B cell (primary cell): ENCODE measurements around the gene IRF1. TPM values are rescaled to one million over a fixed set of nuclear protein-coding genes. Genes with fewer than 3 reads are reported as not detected.

Experiments used
- ATAC-seq: fragments of 200-7000 bp; cut with Tn5 transposase; one replicate; pipeline ENCODE4 v1.10.0; 2021; ENCODE audit warnings: low read depth, mild to moderate bottlenecking, moderate number of reproducible peaks, moderate library complexity
- CTCF ChIA-PET: fragments of 350-600 bp; sonication (Branson Sonifier 250); formaldehyde crosslinking; loops from one replicate; lab custom pipeline; 2021; ENCODE audit warnings: antibody characterized with exemption, inconsistent platforms; lab: Charles Lee
- POLR2A ChIA-PET: fragments of 350-600 bp; sonication (Branson Sonifier 250); formaldehyde crosslinking; loops from one replicate; lab custom pipeline; 2021; ENCODE audit warnings: antibody characterized with exemption; lab: Charles Lee
- DNase-seq: peaks from one replicate; pipeline ENCODE4 v3.0.0; 2013
- H2AFZ ChIP-seq: 2 replicates; pipeline ENCODE4 v1.6.1; 2012; ENCODE audit warnings: mild to moderate bottlenecking, low read depth, low read length; ENCODE audit not compliant: insufficient read depth, poor library complexity, severe bottlenecking
- H3K27ac ChIP-seq, 2 donors: 1 replicate in 1 of 2; 2 replicates in 1 of 2; pipeline ENCODE4 v1.5.1; 2012 to 2013; ENCODE audit warnings: low read length in 2 of 2, mild to moderate bottlenecking in 2 of 2, moderate library complexity in 1 of 2
- H3K27me3 ChIP-seq, 4 experiments: fragments of 200-600 bp in 1 of 4; sonication (generic) in 1 of 4; replicated peaks in 1 of 4; 1 replicate in 2 of 4; 2 replicates in 2 of 4; pipeline versions ENCODE4 v1.6.1 to v1.7.0; 2013 to 2016; ENCODE audit warnings: low read length in 3 of 4, mild to moderate bottlenecking in 2 of 4, mixed read lengths in 1 of 4, moderate library complexity in 1 of 4; ENCODE audit not compliant: insufficient read depth in 4 of 4, control insufficient read depth in 3 of 4; ENCODE audit errors: control extremely low read depth in 1 of 4
- H3K36me3 ChIP-seq, 2 experiments: replicated peaks in 1 of 2; 1 replicate in 1 of 2; 2 replicates in 1 of 2; pipeline versions ENCODE4 v1.6.1 to v1.7.1; 2013; ENCODE audit warnings: low read length in 1 of 2; ENCODE audit not compliant: insufficient read depth in 2 of 2, control insufficient read depth in 1 of 2; ENCODE audit errors: control extremely low read depth in 1 of 2, extremely low read depth in 1 of 2
- H3K4me1 ChIP-seq, 2 donors: fragments of 200-600 bp in 1 of 2; sonication (generic) in 1 of 2; 1 replicate in 1 of 2; 2 replicates in 1 of 2; pipeline versions ENCODE4 v1.5.1 to v1.6.1; 2013 to 2017; ENCODE audit warnings: low read length in 2 of 2; ENCODE audit not compliant: control insufficient read depth in 2 of 2, insufficient read depth in 2 of 2
- H3K4me2 ChIP-seq: replicated peaks from 2 replicates; pipeline ENCODE3; 2012; ENCODE audit warnings: mild to moderate bottlenecking, low read depth, low read length; ENCODE audit not compliant: poor library complexity, severe bottlenecking
- H3K4me3 ChIP-seq, 5 experiments: fragments of 200-600 bp in 1 of 5; sonication (generic) in 1 of 5; 1 replicate in 3 of 5; 2 replicates in 2 of 5; pipeline versions ENCODE4 v1.5.1 to v1.7.0; 2011 to 2016; ENCODE audit warnings: low read length in 4 of 5, mild to moderate bottlenecking in 4 of 5, low read depth in 2 of 5, control low read depth in 1 of 5, moderate library complexity in 1 of 5; ENCODE audit not compliant: insufficient read depth in 1 of 5; ENCODE audit errors: control extremely low read depth in 1 of 5, extremely low read depth in 1 of 5
- H3K79me2 ChIP-seq: fragments of 200-600 bp; sonication (generic); one replicate; pipeline ENCODE4 v1.6.0; 2016; ENCODE audit warnings: low read length; ENCODE audit not compliant: control insufficient read depth, insufficient read depth
- H3K9ac ChIP-seq: fragments of 200-600 bp; sonication (generic); 2 replicates; pipeline ENCODE4 v1.6.1; 2017; ENCODE audit warnings: mild to moderate bottlenecking, low read length, moderate library complexity
- H3K9me3 ChIP-seq, 3 donors: one replicate each; pipeline versions ENCODE4 v1.6.1 to v1.7.1; 2013; ENCODE audit warnings: low read length in 2 of 3; ENCODE audit not compliant: control insufficient read depth in 2 of 3, insufficient read depth in 1 of 3; ENCODE audit errors: control extremely low read depth in 1 of 3
- H4K20me1 ChIP-seq: 2 replicates; pipeline ENCODE4 v1.6.0; 2012; ENCODE audit warnings: mild to moderate bottlenecking, low read length; ENCODE audit not compliant: insufficient read depth, control insufficient read depth, poor library complexity, severe bottlenecking
- H3K27ac Mint-ChIP-seq: one replicate; pipeline ENCODE4 v1.8.0; 2021; ENCODE audit warnings: mixed read lengths
- H3K27me3 Mint-ChIP-seq: one replicate; pipeline ENCODE4 v1.8.0; 2021; ENCODE audit warnings: mixed read lengths
- H3K4me1 Mint-ChIP-seq: one replicate; pipeline ENCODE4 v1.8.0; 2021; ENCODE audit warnings: mixed read lengths
- H3K4me3 Mint-ChIP-seq: one replicate; pipeline ENCODE4 v1.8.0; 2021; ENCODE audit warnings: mixed read lengths
- H3K9me3 Mint-ChIP-seq: one replicate; pipeline ENCODE4 v1.8.0; 2022; ENCODE audit warnings: mixed read lengths; ENCODE audit not compliant: insufficient read depth
- CTCF ChIP-seq: fragments of 200-600 bp; IDR thresholded peaks from one replicate; pipeline ENCODE4 v1.8.0; 2022; ENCODE audit warnings: antibody characterized with exemption, mild to moderate bottlenecking
- EZH2 ChIP-seq: IDR thresholded peaks from 2 replicates; pipeline ENCODE4 v1.6.1; 2012; ENCODE audit warnings: borderline replicate concordance, low read depth, mild to moderate bottlenecking, moderate library complexity, low read length; ENCODE audit not compliant: insufficient read depth, poor library complexity, severe bottlenecking
- WGBS: methylation state at CpG from one replicate; pipeline ENCODE4 v1.1.5; 2013; ENCODE audit warnings: missing lambda C conversion rate; ENCODE audit not compliant: insufficient coverage; 5-methylcytosine and 5-hydroxymethylcytosine counted together
- intact Hi-C: fragments of 100-400 bp; cut with micrococcal nuclease; formaldehyde crosslinking; loops from one replicate; pipeline ENCODE4 v1.10.0; 2022
- polyA plus RNA-seq: library from polyadenylated mRNA; depleted of rRNA; stranded (reverse); fragments of >200 nt; gene quantifications from 2 replicates; pipeline ENCODE4 v1.2.3, GENCODE V29; 2012
- total RNA-seq, 2 donors: library from RNA; stranded (reverse); fragments of 120-200 nt in 1 of 2; gene quantifications; 1 replicate in 1 of 2; 2 replicates in 1 of 2; pipeline versions ENCODE4 v1.2.3 to v1.2.4, GENCODE V29; 2013 to 2022

IRF1 gene
- total and polyA plus RNA-seq, 2 donors (not counting 1 experiment from before 2014, with no cell fraction given): 173 to 306 TPM

GRCh38 chr5:132462333-132462732 is 28.2 kb downstream of the IRF1 start:
- Histone ChIP-seq H3K27me3 (no peaks in the 10 kb centered on the region), H3K4me3 (no peak overlapping the region), H3K4me2 (no peak overlapping the region), H3K79me2 (peaks cover 61% of the 10 kb centered on the region), H3K9me3 (no peaks in the 10 kb centered on the region), H3K9ac (no peak overlapping the region), H2AFZ (no peak overlapping the region), H4K20me1 (peaks cover 6% of the 10 kb centered on the region), H3K27ac (no peak overlapping the region), H3K36me3 (peaks cover 0 to 15% of the 10 kb centered on the region in 2 experiments), H3K4me1 (peaks cover 85 to 87% of the 10 kb centered on the region in 2 donors)
- no peak overlapping the region for H3K4me3 Mint-ChIP-seq
- H3K27me3 Mint-ChIP-seq: no peaks in the 10 kb centered on the region
- TF ChIP-seq EZH2 (no peak), CTCF (no peak)
- peaks cover 94% of the 10 kb centered on the region for H3K4me1 Mint-ChIP-seq
- no peak for DNase-seq
- H3K9me3 Mint-ChIP-seq: no peaks in the 10 kb centered on the region
- CTCF ChIA-PET: no interaction called here
- intact Hi-C loops: no loop called here
- H3K27ac Mint-ChIP-seq: no peak overlapping the region
- POLR2A ChIA-PET: no interaction called here
- WGBS: 100% methylated on average over 1 of the region's 6 CpGs
- no peak for ATAC-seq

GRCh38 chr5:132461569-132462070 is 29.0 kb downstream of the IRF1 start:
- no peak for ATAC-seq
- Histone ChIP-seq H3K4me1 (peaks cover 85 to 87% of the 10 kb centered on the region in 2 donors), H3K36me3 (peaks cover 0 to 15% of the 10 kb centered on the region in 2 experiments), H4K20me1 (no peaks in the 10 kb centered on the region), H3K4me3 (no peak overlapping the region), H3K27ac (no peak overlapping the region), H3K79me2 (peaks cover 61% of the 10 kb centered on the region), H3K4me2 (no peak overlapping the region), H3K27me3 (no peaks in the 10 kb centered on the region), H3K9me3 (no peaks in the 10 kb centered on the region), H3K9ac (no peak overlapping the region), H2AFZ (no peak overlapping the region)
- DNase-seq: no peak
- Mint-ChIP-seq H3K27ac (peak overlapping the region; percentile 59), H3K4me1 (peaks cover 94% of the 10 kb centered on the region), H3K4me3 (no peak overlapping the region), H3K9me3 (no peaks in the 10 kb centered on the region), H3K27me3 (no peaks in the 10 kb centered on the region)
- intact Hi-C loops: no loop called here
- no peak for TF ChIP-seq EZH2
- TF ChIP-seq CTCF: no peak
- WGBS: no CpG with 5 or more reads among the region's 2 CpGs
- CTCF ChIA-PET: interaction anchor here (7.8 kb wide), 1 partner anchor 41 kb away, joined by 46 read pairs; no protein-coding TSS in a partner anchor
- POLR2A ChIA-PET: no interaction called here
